ENCODE data around the gene IFITM10.
"Not testable (repeated sequence)": the region's sequence is repeated elsewhere in the genome, so short reads cannot be mapped to it uniquely, and the experiment has no call there.

The IFITM10 gene

GRCh38 chr11:1777737-1778136 lies 27.3 kb upstream of the IFITM10 start:
- no peak for DNase-seq

- DNase-seq = no peak
Observed at GRCh38 chr11:1776944-1777715, 26.7 kb upstream of the IFITM10 start.

- DNase-seq = no peak
Observed at GRCh38 chr11:1776331-1776851, 26.0 kb upstream of the IFITM10 start.

GRCh38 chr11:1774886-1775285 lies 24.5 kb upstream of the IFITM10 start:
- DNase-seq = no peak

GRCh38 chr11:1773994-1774550 lies 23.7 kb upstream of the IFITM10 start:
- no peak for DNase-seq

GRCh38 chr11:1773131-1773993 lies 23.0 kb upstream of the IFITM10 start:
- DNase-seq = no peak

GRCh38 chr11:1772270-1773130 lies 22.1 kb upstream of the IFITM10 start:
- DNase-seq = peak; percentile 32

- no peak for DNase-seq
Observed at GRCh38 chr11:1771700-1772099, 21.3 kb upstream of the IFITM10 start.

GRCh38 chr11:1771273-1771672 lies 20.9 kb upstream of the IFITM10 start:
- DNase-seq = no peak

GRCh38 chr11:1770528-1770927 lies 20.1 kb upstream of the IFITM10 start:
- no peak for DNase-seq

- no peak for DNase-seq
Observed at GRCh38 chr11:1770061-1770460, 19.7 kb upstream of the IFITM10 start.

GRCh38 chr11:1769304-1769936 lies 19.0 kb upstream of the IFITM10 start:
- DNase-seq = not testable (repeated sequence)

GRCh38 chr11:1768141-1768469 lies 17.7 kb upstream of the IFITM10 start:
- no peak for DNase-seq

- no peak for DNase-seq
Observed at GRCh38 chr11:1767399-1768140, 17.2 kb upstream of the IFITM10 start.

GRCh38 chr11:1766719-1767398 lies 16.5 kb upstream of the IFITM10 start:
- no peak for DNase-seq

GRCh38 chr11:1765871-1766718 lies 15.7 kb upstream of the IFITM10 start:
- DNase-seq = no peak

- peak; percentile 84 for DNase-seq
Observed at GRCh38 chr11:1763796-1764661, 13.6 kb upstream of the IFITM10 start, which contains the start of gene CTSD. Gene CTSD (minus strand): TSS chr11:1763927. CDS start chr11:1763859, 68 bp downstream.

GRCh38 chr11:1763336-1763795 lies 13.0 kb upstream of the IFITM10 start:
- no peak for DNase-seq
